Measurements from ENCODE around the gene PHACTR3. TPM values are rescaled to one million over a fixed set of nuclear protein-coding genes. Genes with fewer than 3 reads are reported as not detected.

The PHACTR3 gene
- total RNA-seq, 1 experiment from 2014 or later = 0.10 TPM

DNA sequence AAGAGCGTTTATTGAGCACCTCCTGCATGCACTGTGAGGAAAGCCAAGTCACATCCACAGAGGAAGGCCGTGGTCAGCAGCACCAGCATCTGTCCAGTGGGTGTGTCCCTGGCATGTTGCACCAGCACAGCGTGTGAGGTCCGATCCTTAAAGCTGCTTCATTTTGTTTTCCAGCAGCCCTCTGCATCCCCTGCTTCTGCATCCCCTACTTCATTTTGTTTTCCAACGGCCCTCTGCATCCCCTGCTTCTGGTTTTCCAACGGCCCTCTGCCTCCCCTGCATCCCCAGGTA, 181.3 kb downstream of the PHACTR3 start:
- H3K36me3 ChIP-seq (ENCODE audit: control insufficient read depth, insufficient read depth, low read length) = no peaks in the 10 kb centered on the region
- no peak overlapping the region for H3K4me3 ChIP-seq (ENCODE audit: low read depth in 2 of 2, low read length in 2 of 2)
- BruUV-seq (replicated peaks) = no TSS peak
- ChIA-PET CTCF (no interaction called here), POLR2A (interaction anchor here (0.9 kb wide), 1 partner anchor 81 kb away, joined by 19 read pairs; no protein-coding TSS in a partner anchor)
- no peaks in the 10 kb centered on the region for H3K27me3 ChIP-seq (ENCODE audit: control insufficient read depth, insufficient read depth, low read length)
- H3K9me3 ChIP-seq (ENCODE audit: control insufficient read depth, insufficient read depth, low read depth, low read length) = no peaks in the 10 kb centered on the region
- TF ChIP-seq, protein P1, sequence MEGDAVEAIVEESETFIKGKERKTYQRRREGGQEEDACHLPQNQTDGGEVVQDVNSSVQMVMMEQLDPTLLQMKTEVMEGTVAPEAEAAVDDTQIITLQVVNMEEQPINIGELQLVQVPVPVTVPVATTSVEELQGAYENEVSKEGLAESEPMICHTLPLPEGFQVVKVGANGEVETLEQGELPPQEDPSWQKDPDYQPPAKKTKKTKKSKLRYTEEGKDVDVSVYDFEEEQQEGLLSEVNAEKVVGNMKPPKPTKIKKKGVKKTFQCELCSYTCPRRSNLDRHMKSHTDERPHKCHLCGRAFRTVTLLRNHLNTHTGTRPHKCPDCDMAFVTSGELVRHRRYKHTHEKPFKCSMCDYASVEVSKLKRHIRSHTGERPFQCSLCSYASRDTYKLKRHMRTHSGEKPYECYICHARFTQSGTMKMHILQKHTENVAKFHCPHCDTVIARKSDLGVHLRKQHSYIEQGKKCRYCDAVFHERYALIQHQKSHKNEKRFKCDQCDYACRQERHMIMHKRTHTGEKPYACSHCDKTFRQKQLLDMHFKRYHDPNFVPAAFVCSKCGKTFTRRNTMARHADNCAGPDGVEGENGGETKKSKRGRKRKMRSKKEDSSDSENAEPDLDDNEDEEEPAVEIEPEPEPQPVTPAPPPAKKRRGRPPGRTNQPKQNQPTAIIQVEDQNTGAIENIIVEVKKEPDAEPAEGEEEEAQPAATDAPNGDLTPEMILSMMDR (IDR thresholded peaks at IDR 0.05) = no peak
- no peak for TF ChIP-seq POLR2AphosphoS5 (IDR thresholded peaks at IDR 0.05; ENCODE audit: low read depth, low read length)
- TF ChIP-seq TCF7L2 (IDR thresholded peaks at IDR 0.05; ENCODE audit: low read depth, low read length) = no peak
- TF ChIP-seq, protein P2, sequence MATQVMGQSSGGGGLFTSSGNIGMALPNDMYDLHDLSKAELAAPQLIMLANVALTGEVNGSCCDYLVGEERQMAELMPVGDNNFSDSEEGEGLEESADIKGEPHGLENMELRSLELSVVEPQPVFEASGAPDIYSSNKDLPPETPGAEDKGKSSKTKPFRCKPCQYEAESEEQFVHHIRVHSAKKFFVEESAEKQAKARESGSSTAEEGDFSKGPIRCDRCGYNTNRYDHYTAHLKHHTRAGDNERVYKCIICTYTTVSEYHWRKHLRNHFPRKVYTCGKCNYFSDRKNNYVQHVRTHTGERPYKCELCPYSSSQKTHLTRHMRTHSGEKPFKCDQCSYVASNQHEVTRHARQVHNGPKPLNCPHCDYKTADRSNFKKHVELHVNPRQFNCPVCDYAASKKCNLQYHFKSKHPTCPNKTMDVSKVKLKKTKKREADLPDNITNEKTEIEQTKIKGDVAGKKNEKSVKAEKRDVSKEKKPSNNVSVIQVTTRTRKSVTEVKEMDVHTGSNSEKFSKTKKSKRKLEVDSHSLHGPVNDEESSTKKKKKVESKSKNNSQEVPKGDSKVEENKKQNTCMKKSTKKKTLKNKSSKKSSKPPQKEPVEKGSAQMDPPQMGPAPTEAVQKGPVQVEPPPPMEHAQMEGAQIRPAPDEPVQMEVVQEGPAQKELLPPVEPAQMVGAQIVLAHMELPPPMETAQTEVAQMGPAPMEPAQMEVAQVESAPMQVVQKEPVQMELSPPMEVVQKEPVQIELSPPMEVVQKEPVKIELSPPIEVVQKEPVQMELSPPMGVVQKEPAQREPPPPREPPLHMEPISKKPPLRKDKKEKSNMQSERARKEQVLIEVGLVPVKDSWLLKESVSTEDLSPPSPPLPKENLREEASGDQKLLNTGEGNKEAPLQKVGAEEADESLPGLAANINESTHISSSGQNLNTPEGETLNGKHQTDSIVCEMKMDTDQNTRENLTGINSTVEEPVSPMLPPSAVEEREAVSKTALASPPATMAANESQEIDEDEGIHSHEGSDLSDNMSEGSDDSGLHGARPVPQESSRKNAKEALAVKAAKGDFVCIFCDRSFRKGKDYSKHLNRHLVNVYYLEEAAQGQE (IDR thresholded peaks at IDR 0.05; ENCODE audit: insufficient read depth in 1 of 2, low read depth in 2 of 2, low read length in 1 of 2) = no peak
- TF ChIP-seq SIN3A (IDR thresholded peaks at IDR 0.05; ENCODE audit: borderline replicate concordance, insufficient read depth, low read depth, low read length) = no peak
- intact Hi-C loops (cut with micrococcal nuclease; ENCODE audit: unreplicated experiment) (no loop called here), in situ Hi-C loops (cut with HindIII; ENCODE audit: low pct_unique_long_range_greater_than_20kb, low sequenced_read_pairs) (no loop called here)
- no peaks in the 10 kb centered on the region for H3K4me1 ChIP-seq (ENCODE audit: control insufficient read depth, insufficient read depth, low read length)
- no peak overlapping the region for H3K27ac ChIP-seq (ENCODE audit: low read length)
- DNase-seq (ENCODE audit: low read depth, low spot score) (no peak), ATAC-seq (no peak)

DNA sequence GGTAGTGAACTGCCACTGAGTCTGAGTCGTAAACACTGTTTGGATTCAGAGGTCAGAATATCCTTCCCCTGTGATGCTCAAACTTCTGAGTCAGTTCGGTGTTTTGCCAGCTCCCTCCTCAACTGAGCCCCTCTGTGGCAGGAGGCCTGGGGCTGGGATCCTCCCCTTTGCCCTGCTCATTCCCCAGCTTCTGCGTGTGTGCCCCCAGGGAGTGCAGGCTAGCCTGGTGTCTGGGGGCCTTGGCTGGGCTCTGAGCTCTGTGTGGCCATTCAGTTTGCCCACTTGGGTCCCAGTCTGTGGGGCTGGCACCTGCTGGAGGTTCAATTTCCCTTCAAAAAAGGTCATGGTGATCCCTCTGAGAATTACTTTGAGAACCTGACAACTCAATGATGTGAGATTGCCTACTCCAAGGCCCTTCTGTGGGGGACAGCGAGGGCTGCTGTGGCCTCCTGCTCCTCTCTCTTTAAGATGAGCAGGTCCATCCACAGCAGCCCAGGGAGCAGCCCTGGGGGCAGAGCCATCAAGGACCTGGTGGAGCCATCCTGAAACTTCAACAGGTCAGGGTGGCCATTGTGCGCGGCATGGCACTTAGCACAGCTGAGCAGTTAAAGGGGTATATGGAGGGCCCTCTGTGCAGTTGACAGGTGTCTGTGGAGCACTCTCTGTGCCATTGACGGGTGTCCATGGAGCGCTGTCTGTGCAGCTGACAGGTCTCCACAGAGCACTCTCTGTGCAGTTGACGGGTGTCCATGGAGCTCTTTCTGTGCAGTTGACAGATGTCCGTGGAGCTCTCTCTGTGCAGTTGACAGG, 181.9 kb downstream of the PHACTR3 start:
- CTCF ChIA-PET = no interaction called here
- Histone ChIP-seq H3K27me3 (ENCODE audit: control insufficient read depth, insufficient read depth, low read length) (no peaks in the 10 kb centered on the region), H3K4me3 (ENCODE audit: low read depth in 2 of 2, low read length in 2 of 2) (no peak overlapping the region), H3K9me3 (ENCODE audit: control insufficient read depth, insufficient read depth, low read depth, low read length) (no peaks in the 10 kb centered on the region), H3K27ac (ENCODE audit: low read length) (no peak overlapping the region), H3K4me1 (ENCODE audit: control insufficient read depth, insufficient read depth, low read length) (no peaks in the 10 kb centered on the region), H3K36me3 (ENCODE audit: control insufficient read depth, insufficient read depth, low read length) (no peaks in the 10 kb centered on the region)
- intact Hi-C loops (cut with micrococcal nuclease; ENCODE audit: unreplicated experiment) = no loop called here
- BruUV-seq (replicated peaks) = no TSS peak
- DNase-seq (ENCODE audit: low read depth, low spot score) (no peak), ATAC-seq (no peak)
- no peak for TF ChIP-seq SIN3A (IDR thresholded peaks at IDR 0.05; ENCODE audit: borderline replicate concordance, insufficient read depth, low read depth, low read length)
- TF ChIP-seq, protein P2 (IDR thresholded peaks at IDR 0.05; ENCODE audit: insufficient read depth in 1 of 2, low read depth in 2 of 2, low read length in 1 of 2) = no peak
- TF ChIP-seq, protein P1 (IDR thresholded peaks at IDR 0.05) = no peak
- no peak for TF ChIP-seq TCF7L2 (IDR thresholded peaks at IDR 0.05; ENCODE audit: low read depth, low read length)
- no peak for TF ChIP-seq POLR2AphosphoS5 (IDR thresholded peaks at IDR 0.05; ENCODE audit: low read depth, low read length)
- in situ Hi-C loops (cut with HindIII; ENCODE audit: low pct_unique_long_range_greater_than_20kb, low sequenced_read_pairs) = no loop called here
- POLR2A ChIA-PET = interaction anchor here (0.9 kb wide), 1 partner anchor 80 kb away, joined by 19 read pairs; no protein-coding TSS in a partner anchor
